Neural cell (in vitro differentiated cells): ENCODE measurements around the gene IGSF11. TPM values are rescaled to one million over a fixed set of nuclear protein-coding genes. Genes with fewer than 3 reads are reported as not detected.

Experiments used
- H2AFZ ChIP-seq: fragments of 200-600, 300-800 bp; sonication (generic), shearing (Covaris generic); 2 replicates; pipeline ENCODE4 v1.6.0; 2014; ENCODE audit warnings: low read depth, mild to moderate bottlenecking, antibody characterized with exemption, low read length, moderate library complexity
- H3F3A ChIP-seq: fragments of 200-600 bp; shearing (Covaris generic); 2 replicates; pipeline ENCODE4 v1.6.1; 2016; ENCODE audit warnings: mild to moderate bottlenecking, moderate library complexity, mixed read lengths, antibody characterized with exemption, low read length; ENCODE audit not compliant: insufficient read depth, poor library complexity, severe bottlenecking
- H3K27ac ChIP-seq: fragments of 200-600, 300-800 bp; sonication (generic), shearing (Covaris generic); 2 replicates; pipeline ENCODE4 v1.5.1; 2014; ENCODE audit warnings: mild to moderate bottlenecking, low read length, moderate library complexity
- H3K27me3 ChIP-seq: fragments of 300-800, 200-600 bp; sonication (generic), shearing (Covaris generic); 2 replicates; pipeline ENCODE4 v1.6.0; 2014; ENCODE audit warnings: mild to moderate bottlenecking, low read depth, low read length, moderate library complexity; ENCODE audit not compliant: insufficient read depth
- H3K36me3 ChIP-seq: fragments of 300-800, 200-600 bp; sonication (generic), shearing (Covaris generic); 2 replicates; pipeline ENCODE4 v1.5.1; 2014; ENCODE audit warnings: mild to moderate bottlenecking, antibody characterized with exemption, low read length, moderate library complexity; ENCODE audit not compliant: insufficient read depth
- H3K4me2 ChIP-seq: fragments of 300-800, 200-600 bp; sonication (generic), shearing (Covaris generic); 2 replicates; pipeline ENCODE4 v1.6.0; 2014; ENCODE audit warnings: mild to moderate bottlenecking, low read length
- H3K4me3 ChIP-seq: fragments of 300-800, 200-600 bp; sonication (generic), shearing (Covaris generic); 2 replicates; pipeline ENCODE4 v1.5.1; 2014; ENCODE audit warnings: mild to moderate bottlenecking, low read length, moderate library complexity
- H3K79me2 ChIP-seq: fragments of 200-600 bp; shearing (Covaris generic); replicated peaks from 2 replicates; pipeline ENCODE4 v1.6.0; 2014; ENCODE audit warnings: mild to moderate bottlenecking, low read length, moderate library complexity; ENCODE audit not compliant: insufficient read depth
- H3K9ac ChIP-seq: fragments of 300-800, 200-600 bp; sonication (generic), shearing (Covaris generic); 2 replicates; pipeline ENCODE4 v1.6.1; 2016; ENCODE audit warnings: mild to moderate bottlenecking, low read length, mixed read lengths
- H3K9me2 ChIP-seq: fragments of 200-600 bp; shearing (Covaris generic); 2 replicates; pipeline ENCODE4 v1.6.1; 2016; ENCODE audit warnings: mild to moderate bottlenecking, low read length, mixed read lengths; ENCODE audit not compliant: insufficient read depth
- H3K9me3 ChIP-seq: fragments of 200-600, 300-800 bp; sonication (generic), shearing (Covaris generic); 2 replicates; pipeline ENCODE4 v1.6.1; 2016; ENCODE audit warnings: mild to moderate bottlenecking, mixed run types, low read length, moderate library complexity, mixed read lengths
- H4K20me1 ChIP-seq: fragments of 200-600 bp; shearing (Covaris generic); 2 replicates; pipeline ENCODE4 v1.6.1; 2016; ENCODE audit warnings: mild to moderate bottlenecking, mixed run types; ENCODE audit not compliant: insufficient read depth
- CTCF ChIP-seq: fragments of 450-650 bp; IDR thresholded peaks from 2 replicates; pipeline ENCODE4 v1.5.1; 2014; ENCODE audit warnings: antibody characterized with exemption, mild to moderate bottlenecking, moderate library complexity; ENCODE audit not compliant: poor library complexity, severe bottlenecking
- EP300 ChIP-seq: fragments of 450-650 bp; conservative IDR thresholded peaks from 2 replicates; pipeline ENCODE4 v1.6.1; 2014; ENCODE audit warnings: antibody characterized with exemption, mild to moderate bottlenecking, moderate library complexity; ENCODE audit not compliant: poor library complexity, severe bottlenecking
- EZH2 ChIP-seq: fragments of 200-600, 300-800 bp; shearing (Covaris generic), sonication (generic); IDR thresholded peaks from 2 replicates; pipeline ENCODE4 v1.6.1; 2014; ENCODE audit warnings: antibody characterized with exemption, low read length, borderline replicate concordance, mild to moderate bottlenecking; ENCODE audit not compliant: insufficient read depth, poor library complexity, severe bottlenecking
- MXI1 ChIP-seq: fragments of 450-650 bp; conservative IDR thresholded peaks from 2 replicates; pipeline ENCODE4 v1.6.1; 2014; ENCODE audit warnings: antibody characterized with exemption, mild to moderate bottlenecking; ENCODE audit not compliant: poor library complexity, severe bottlenecking
- POLR2AphosphoS5 ChIP-seq: IDR thresholded peaks from 2 replicates; pipeline ENCODE4 v1.6.1; 2012
- RAD21 ChIP-seq: fragments of 450-650 bp; conservative IDR thresholded peaks from 2 replicates; pipeline ENCODE4 v1.6.1; 2014; ENCODE audit warnings: antibody characterized with exemption, mild to moderate bottlenecking, moderate library complexity
- SMC3 ChIP-seq: fragments of 450-650 bp; conservative IDR thresholded peaks from 2 replicates; pipeline ENCODE4 v1.6.1; 2014; ENCODE audit warnings: antibody characterized with exemption, mild to moderate bottlenecking, moderate library complexity; ENCODE audit not compliant: poor library complexity
- TAF1 ChIP-seq: IDR thresholded peaks from 2 replicates; pipeline ENCODE4 v1.6.1; 2012; ENCODE audit warnings: low read depth
- polyA plus RNA-seq: library from polyadenylated mRNA; depleted of rRNA; stranded (reverse); fragments of >200 nt; gene quantifications from 2 replicates; pipeline ENCODE4 v1.2.3, GENCODE V29; 2014
- TF ChIP-seq, protein P1 (sequence below): IDR thresholded peaks from 2 replicates; pipeline ENCODE4 v1.6.1; 2012; ENCODE audit warnings: borderline replicate concordance

IGSF11 gene
- polyA plus RNA-seq, 1 donor from 2014 or later, result 1.2 TPM

GRCh38 chr3:118942195-118942594 lies 92.5 kb downstream of the IGSF11 start (continued):
- TF ChIP-seq, protein P1, sequence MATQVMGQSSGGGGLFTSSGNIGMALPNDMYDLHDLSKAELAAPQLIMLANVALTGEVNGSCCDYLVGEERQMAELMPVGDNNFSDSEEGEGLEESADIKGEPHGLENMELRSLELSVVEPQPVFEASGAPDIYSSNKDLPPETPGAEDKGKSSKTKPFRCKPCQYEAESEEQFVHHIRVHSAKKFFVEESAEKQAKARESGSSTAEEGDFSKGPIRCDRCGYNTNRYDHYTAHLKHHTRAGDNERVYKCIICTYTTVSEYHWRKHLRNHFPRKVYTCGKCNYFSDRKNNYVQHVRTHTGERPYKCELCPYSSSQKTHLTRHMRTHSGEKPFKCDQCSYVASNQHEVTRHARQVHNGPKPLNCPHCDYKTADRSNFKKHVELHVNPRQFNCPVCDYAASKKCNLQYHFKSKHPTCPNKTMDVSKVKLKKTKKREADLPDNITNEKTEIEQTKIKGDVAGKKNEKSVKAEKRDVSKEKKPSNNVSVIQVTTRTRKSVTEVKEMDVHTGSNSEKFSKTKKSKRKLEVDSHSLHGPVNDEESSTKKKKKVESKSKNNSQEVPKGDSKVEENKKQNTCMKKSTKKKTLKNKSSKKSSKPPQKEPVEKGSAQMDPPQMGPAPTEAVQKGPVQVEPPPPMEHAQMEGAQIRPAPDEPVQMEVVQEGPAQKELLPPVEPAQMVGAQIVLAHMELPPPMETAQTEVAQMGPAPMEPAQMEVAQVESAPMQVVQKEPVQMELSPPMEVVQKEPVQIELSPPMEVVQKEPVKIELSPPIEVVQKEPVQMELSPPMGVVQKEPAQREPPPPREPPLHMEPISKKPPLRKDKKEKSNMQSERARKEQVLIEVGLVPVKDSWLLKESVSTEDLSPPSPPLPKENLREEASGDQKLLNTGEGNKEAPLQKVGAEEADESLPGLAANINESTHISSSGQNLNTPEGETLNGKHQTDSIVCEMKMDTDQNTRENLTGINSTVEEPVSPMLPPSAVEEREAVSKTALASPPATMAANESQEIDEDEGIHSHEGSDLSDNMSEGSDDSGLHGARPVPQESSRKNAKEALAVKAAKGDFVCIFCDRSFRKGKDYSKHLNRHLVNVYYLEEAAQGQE, result no peak
- no peak for TF ChIP-seq EP300

DNA sequence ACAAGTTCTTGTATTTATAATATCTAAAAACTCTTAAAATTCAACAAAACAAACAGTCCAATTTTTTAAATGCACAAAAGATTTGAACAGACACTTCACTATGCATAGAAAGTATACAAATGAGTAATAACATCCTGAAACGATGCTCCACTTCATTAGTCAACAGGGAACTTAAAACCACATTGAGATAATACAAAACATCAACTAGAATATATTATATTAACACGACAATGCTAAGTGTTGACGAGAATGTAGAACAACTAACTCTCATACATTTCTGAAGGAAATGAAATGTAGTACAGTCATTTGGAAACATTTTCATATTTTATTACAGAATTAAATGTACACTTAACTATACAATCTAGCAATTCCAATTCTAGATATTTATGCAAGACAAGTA lies 93.4 kb downstream of the IGSF11 start:
- Histone ChIP-seq H3K27me3 (no peaks in the 10 kb centered on the region), H3K9ac (no peak overlapping the region), H3K4me2 (no peak overlapping the region), H3K9me2 (no peaks in the 10 kb centered on the region), H3K79me2 (no peaks in the 10 kb centered on the region), H3F3A (no peaks in the 10 kb centered on the region), H3K36me3 (no peaks in the 10 kb centered on the region), H4K20me1 (no peaks in the 10 kb centered on the region), H3K4me3 (no peak overlapping the region), H3K9me3 (no peaks in the 10 kb centered on the region), H3K27ac (no peak overlapping the region), H2AFZ (no peak overlapping the region)
- TF ChIP-seq TAF1 (no peak), MXI1 (no peak), EP300 (no peak), SMC3 (no peak), CTCF (no peak), RAD21 (no peak)

- H3K9me3 ChIP-seq, result no peaks in the 10 kb centered on the region
- H3K9ac ChIP-seq, result no peak overlapping the region
- no peak overlapping the region for H3K27ac ChIP-seq
- H3K79me2 ChIP-seq, result no peaks in the 10 kb centered on the region
- H3K9me2 ChIP-seq, result no peaks in the 10 kb centered on the region
- H3K27me3 ChIP-seq, result no peaks in the 10 kb centered on the region
- H3K36me3 ChIP-seq, result no peaks in the 10 kb centered on the region
- H2AFZ ChIP-seq, result no peak overlapping the region
- no peaks in the 10 kb centered on the region for H3F3A ChIP-seq
- no peak for TF ChIP-seq RAD21
- TF ChIP-seq CTCF, result no peak
- TF ChIP-seq EZH2, result no peak
- TF ChIP-seq MXI1, result no peak
- no peak for TF ChIP-seq POLR2AphosphoS5
- no peaks in the 10 kb centered on the region for H4K20me1 ChIP-seq
- H3K4me3 ChIP-seq, result no peak overlapping the region
- no peak overlapping the region for H3K4me2 ChIP-seq
Observed at GRCh38 chr3:118938183-118938961, 96.3 kb downstream of the IGSF11 start.
